ENCODE results near the gene GINM1.

Gene GINM1

GRCh38 chr6:149627672-149628071 is 61.5 kb downstream of the GINM1 start:
- Histone ChIP-seq H2AFZ (ENCODE audit: low read depth, low read length, severe bottlenecking) (no peak overlapping the region), H3K27ac (ENCODE audit: low read depth, low read length) (no peak overlapping the region), H3K27me3 (ENCODE audit: low read length) (no peaks in the 10 kb centered on the region), H3K36me3 (ENCODE audit: low read length) (peaks cover 7% of the 10 kb centered on the region; the same call in 1 of the 2 replicates), H3K9me2 (replicated peaks; ENCODE audit: insufficient read depth, low read length) (no peaks in the 10 kb centered on the region), H3K9ac (ENCODE audit: low read length) (no peak overlapping the region), H3F3A (ENCODE audit: insufficient read depth) (no peaks in the 10 kb centered on the region), H3K79me2 (ENCODE audit: insufficient read depth, low read length) (no peaks in the 10 kb centered on the region), H3K4me2 (ENCODE audit: low read depth, low read length, poor library complexity, severe bottlenecking) (no peak overlapping the region), H3K9me3 (ENCODE audit: insufficient read depth, low read length) (no peaks in the 10 kb centered on the region), H4K20me1 (ENCODE audit: low read depth, low read length) (no peaks in the 10 kb centered on the region), H3K4me3 (ENCODE audit: insufficient read depth, low read length, poor library complexity, severe bottlenecking) (no peak overlapping the region)
- TF ChIP-seq EZH2phosphoT487 (conservative IDR thresholded peaks at IDR 0.05; ENCODE audit: low read length) (no peak), CTCF (IDR thresholded peaks at IDR 0.05; ENCODE audit: insufficient read depth, low read length, poor library complexity, severe bottlenecking) (no peak)

- Histone ChIP-seq H3K9me3 (ENCODE audit: insufficient read depth, low read length) (no peaks in the 10 kb centered on the region), H3K9me2 (replicated peaks; ENCODE audit: insufficient read depth, low read length) (no peaks in the 10 kb centered on the region), H2AFZ (ENCODE audit: low read depth, low read length, severe bottlenecking) (no peak overlapping the region), H3K79me2 (ENCODE audit: insufficient read depth, low read length) (no peaks in the 10 kb centered on the region), H3K27me3 (ENCODE audit: low read length) (no peaks in the 10 kb centered on the region), H3K9ac (ENCODE audit: low read length) (no peak overlapping the region), H3K4me3 (ENCODE audit: insufficient read depth, low read length, poor library complexity, severe bottlenecking) (no peak overlapping the region), H3K4me2 (ENCODE audit: low read depth, low read length, poor library complexity, severe bottlenecking) (no peak overlapping the region), H3F3A (ENCODE audit: insufficient read depth) (no peaks in the 10 kb centered on the region), H3K27ac (ENCODE audit: low read depth, low read length) (no peak overlapping the region), H4K20me1 (ENCODE audit: low read depth, low read length) (no peaks in the 10 kb centered on the region), H3K36me3 (ENCODE audit: low read length) (peaks cover 4% of the 10 kb centered on the region; the same call in 1 of the 2 replicates)
- TF ChIP-seq EZH2phosphoT487 (conservative IDR thresholded peaks at IDR 0.05; ENCODE audit: low read length): no peak
- TF ChIP-seq CTCF (IDR thresholded peaks at IDR 0.05; ENCODE audit: insufficient read depth, low read length, poor library complexity, severe bottlenecking): no peak
Observed at GRCh38 chr6:149628875-149629510, 62.8 kb downstream of the GINM1 start.

GRCh38 chr6:149634315-149634714 is 68.1 kb downstream of the GINM1 start:
- no peaks in the 10 kb centered on the region for H3K9me3 ChIP-seq (ENCODE audit: insufficient read depth, low read length)
- H3K36me3 ChIP-seq (ENCODE audit: low read length): peaks cover 4% of the 10 kb centered on the region; the same call in 1 of the 2 replicates

More at GRCh38 chr6:149634315-149634714, 68.1 kb downstream of the GINM1 start:
- Histone ChIP-seq H2AFZ (ENCODE audit: low read depth, low read length, severe bottlenecking) (no peak overlapping the region), H3K27ac (ENCODE audit: low read depth, low read length) (no peak overlapping the region), H3K9ac (ENCODE audit: low read length) (no peak overlapping the region), H3K4me2 (ENCODE audit: low read depth, low read length, poor library complexity, severe bottlenecking) (no peak overlapping the region), H3F3A (ENCODE audit: insufficient read depth) (no peaks in the 10 kb centered on the region), H4K20me1 (ENCODE audit: low read depth, low read length) (no peaks in the 10 kb centered on the region), H3K9me2 (replicated peaks; ENCODE audit: insufficient read depth, low read length) (no peaks in the 10 kb centered on the region), H3K27me3 (ENCODE audit: low read length) (no peaks in the 10 kb centered on the region), H3K4me3 (ENCODE audit: insufficient read depth, low read length, poor library complexity, severe bottlenecking) (no peak overlapping the region), H3K79me2 (ENCODE audit: insufficient read depth, low read length) (peaks cover 11% of the 10 kb centered on the region)
- TF ChIP-seq EZH2phosphoT487 (conservative IDR thresholded peaks at IDR 0.05; ENCODE audit: low read length) (no peak), CTCF (IDR thresholded peaks at IDR 0.05; ENCODE audit: insufficient read depth, low read length, poor library complexity, severe bottlenecking) (no peak)

Measured in SU-DHL-6 (cell line).